Right atrium auricular region (tissue), 2 donors: ENCODE results near the gene PARP1. TPM values are rescaled to one million over a fixed set of nuclear protein-coding genes. Genes with fewer than 3 reads are reported as not detected.
"Not testable (repeated sequence)": the region's sequence is repeated elsewhere in the genome, so short reads cannot be mapped to it uniquely, and the experiment has no call there.

Experiments used
- DNase-seq: peaks from one replicate; pipeline ENCODE4 v3.0.0-alpha.2; 2019; ENCODE audit warnings: low spot score
- H3K27ac ChIP-seq, 2 donors: fragments of 200-600 bp; sonication (generic); 1 replicate in 1 of 2; 2 replicates in 1 of 2; pipeline ENCODE4 v1.5.1; 2016 to 2019
- H3K27me3 ChIP-seq, 2 donors: fragments of 200-600 bp; sonication (generic); one replicate each; pipeline versions ENCODE4 v1.5.1 to v1.6.0; 2017 to 2019
- H3K36me3 ChIP-seq: fragments of 200-600 bp; sonication (generic); one replicate; pipeline ENCODE4 v1.5.1; 2016
- H3K4me1 ChIP-seq, 2 donors: fragments of 200-600 bp; sonication (generic); one replicate each; pipeline versions ENCODE4 v1.5.1 to v1.6.0; 2017 to 2019
- H3K4me3 ChIP-seq, 2 donors: fragments of 200-600 bp; sonication (generic); 1 replicate in 1 of 2; 2 replicates in 1 of 2; pipeline ENCODE4 v1.5.1; 2017 to 2019; ENCODE audit warnings: mild to moderate bottlenecking in 1 of 2, moderate library complexity in 1 of 2
- H3K9me3 ChIP-seq, 2 donors: fragments of 200-600 bp; sonication (generic); one replicate each; pipeline ENCODE4 v1.5.1; 2019
- total RNA-seq, 2 donors: library from RNA; depleted of rRNA; stranded (reverse); fragments of >200 nt; gene quantifications; one replicate each; pipeline ENCODE4 v1.1.0, GENCODE V29; 2016
- TF ChIP-seq, protein P1 (sequence below), 2 donors: fragments of 200-600 bp; sonication (generic); IDR thresholded peaks; one replicate each; pipeline ENCODE4 v1.5.1; 2019; ENCODE audit warnings: antibody characterized with exemption in 2 of 2

PARP1 gene
- total RNA-seq, 2 donors from 2014 or later, result 68.0 to 70.6 TPM

DNA sequence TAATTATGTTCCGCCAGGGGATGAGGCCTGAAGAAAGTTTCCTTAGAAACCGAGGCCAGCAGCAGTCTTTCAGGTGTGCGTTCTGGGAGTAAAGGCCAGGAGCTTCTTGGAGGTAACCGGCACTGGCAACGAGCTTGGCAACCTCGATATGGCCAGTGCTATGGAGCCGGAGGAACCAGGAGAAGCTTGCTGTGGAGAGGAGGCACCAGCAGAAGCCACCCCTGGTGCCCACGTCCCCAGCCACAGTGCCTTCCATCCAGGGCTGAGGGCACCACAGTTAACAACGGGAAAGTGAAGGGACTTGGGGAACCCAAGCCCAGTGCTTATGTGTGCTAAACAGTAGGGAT lies 57.4 kb downstream of the PARP1 start:
- Histone ChIP-seq H3K9me3 (no peaks in the 10 kb centered on the region), H3K27ac (no peak overlapping the region), H3K4me3 (no peak overlapping the region), H3K36me3 (no peaks in the 10 kb centered on the region), H3K27me3 (no peaks in the 10 kb centered on the region), H3K4me1 (peaks cover 0 to 27% of the 10 kb centered on the region in 2 donors)
- TF ChIP-seq, protein P1, sequence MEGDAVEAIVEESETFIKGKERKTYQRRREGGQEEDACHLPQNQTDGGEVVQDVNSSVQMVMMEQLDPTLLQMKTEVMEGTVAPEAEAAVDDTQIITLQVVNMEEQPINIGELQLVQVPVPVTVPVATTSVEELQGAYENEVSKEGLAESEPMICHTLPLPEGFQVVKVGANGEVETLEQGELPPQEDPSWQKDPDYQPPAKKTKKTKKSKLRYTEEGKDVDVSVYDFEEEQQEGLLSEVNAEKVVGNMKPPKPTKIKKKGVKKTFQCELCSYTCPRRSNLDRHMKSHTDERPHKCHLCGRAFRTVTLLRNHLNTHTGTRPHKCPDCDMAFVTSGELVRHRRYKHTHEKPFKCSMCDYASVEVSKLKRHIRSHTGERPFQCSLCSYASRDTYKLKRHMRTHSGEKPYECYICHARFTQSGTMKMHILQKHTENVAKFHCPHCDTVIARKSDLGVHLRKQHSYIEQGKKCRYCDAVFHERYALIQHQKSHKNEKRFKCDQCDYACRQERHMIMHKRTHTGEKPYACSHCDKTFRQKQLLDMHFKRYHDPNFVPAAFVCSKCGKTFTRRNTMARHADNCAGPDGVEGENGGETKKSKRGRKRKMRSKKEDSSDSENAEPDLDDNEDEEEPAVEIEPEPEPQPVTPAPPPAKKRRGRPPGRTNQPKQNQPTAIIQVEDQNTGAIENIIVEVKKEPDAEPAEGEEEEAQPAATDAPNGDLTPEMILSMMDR (IDR thresholded peaks at IDR 0.05), result no peak
- no peak for DNase-seq

DNA sequence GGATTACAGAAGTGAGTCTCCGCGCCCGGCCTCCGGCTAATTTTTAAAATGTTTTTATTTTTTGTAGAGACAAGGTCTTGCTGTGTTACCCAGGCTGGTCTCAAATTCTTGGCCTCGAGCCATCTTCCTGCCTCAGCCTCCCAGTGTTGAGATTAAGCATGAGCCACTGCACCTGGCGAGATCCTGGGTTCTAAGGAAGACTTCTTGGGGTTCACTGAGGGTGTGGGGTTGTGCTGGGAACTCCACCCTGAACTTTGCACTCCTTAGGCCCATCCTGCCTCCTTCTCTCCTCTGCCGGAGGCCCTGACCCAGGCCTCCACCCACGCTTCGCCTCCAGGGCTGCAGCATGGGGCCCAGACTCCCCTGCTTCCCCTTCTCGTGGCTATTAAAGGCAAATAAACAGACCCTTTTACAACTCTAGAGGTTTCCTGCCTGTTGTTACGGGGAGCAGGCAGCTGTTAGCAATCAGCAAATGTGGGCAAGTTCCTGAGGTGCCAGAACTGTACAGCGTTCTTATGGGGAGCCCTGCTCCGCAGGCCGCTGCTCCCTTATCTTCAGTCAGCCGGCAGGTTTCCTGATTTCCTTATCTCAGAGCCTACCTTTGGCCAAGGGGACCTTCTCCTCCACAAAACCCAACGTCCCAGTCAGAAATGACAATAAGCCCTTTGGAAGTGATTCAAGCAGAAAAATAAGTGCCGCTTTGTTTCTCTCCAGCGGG lies 57.9 kb downstream of the PARP1 start:
- Histone ChIP-seq H3K27ac (no peak overlapping the region), H3K4me1 (peaks cover 0 to 24% of the 10 kb centered on the region in 2 donors), H3K9me3 (no peaks in the 10 kb centered on the region), H3K36me3 (no peaks in the 10 kb centered on the region), H3K27me3 (no peaks in the 10 kb centered on the region), H3K4me3 (no peak overlapping the region)
- no peak for DNase-seq
- TF ChIP-seq, protein P1 (IDR thresholded peaks at IDR 0.05), result no peak

DNA sequence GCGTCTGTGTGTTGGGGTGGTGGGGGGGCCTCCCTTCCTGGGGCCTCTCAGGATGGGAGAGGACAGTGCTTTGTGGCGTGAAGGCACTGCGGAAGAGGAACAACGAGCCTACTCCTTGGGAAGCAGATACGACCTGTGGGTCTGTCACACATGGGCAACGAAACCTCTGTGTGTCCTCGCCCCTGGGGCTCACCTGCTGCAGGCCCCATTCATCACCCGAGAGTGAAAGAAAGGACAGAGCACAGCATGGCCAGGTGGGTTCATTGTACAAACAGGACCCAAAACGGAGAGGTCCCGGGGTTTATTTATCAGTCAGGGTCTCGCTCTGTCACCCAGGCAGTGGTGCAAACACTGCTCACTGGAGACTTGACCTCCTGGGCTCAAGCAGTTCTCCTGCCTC lies 58.8 kb downstream of the PARP1 start:
- no peaks in the 10 kb centered on the region for H3K9me3 ChIP-seq
- DNase-seq, result no peak
- TF ChIP-seq, protein P1 (IDR thresholded peaks at IDR 0.05), result no peak
- H3K36me3 ChIP-seq, result no peaks in the 10 kb centered on the region
- no peaks in the 10 kb centered on the region for H3K27me3 ChIP-seq
- H3K4me3 ChIP-seq, result no peak overlapping the region
- no peak overlapping the region for H3K27ac ChIP-seq
- H3K4me1 ChIP-seq, result peaks cover 0 to 15% of the 10 kb centered on the region in 2 donors

DNA sequence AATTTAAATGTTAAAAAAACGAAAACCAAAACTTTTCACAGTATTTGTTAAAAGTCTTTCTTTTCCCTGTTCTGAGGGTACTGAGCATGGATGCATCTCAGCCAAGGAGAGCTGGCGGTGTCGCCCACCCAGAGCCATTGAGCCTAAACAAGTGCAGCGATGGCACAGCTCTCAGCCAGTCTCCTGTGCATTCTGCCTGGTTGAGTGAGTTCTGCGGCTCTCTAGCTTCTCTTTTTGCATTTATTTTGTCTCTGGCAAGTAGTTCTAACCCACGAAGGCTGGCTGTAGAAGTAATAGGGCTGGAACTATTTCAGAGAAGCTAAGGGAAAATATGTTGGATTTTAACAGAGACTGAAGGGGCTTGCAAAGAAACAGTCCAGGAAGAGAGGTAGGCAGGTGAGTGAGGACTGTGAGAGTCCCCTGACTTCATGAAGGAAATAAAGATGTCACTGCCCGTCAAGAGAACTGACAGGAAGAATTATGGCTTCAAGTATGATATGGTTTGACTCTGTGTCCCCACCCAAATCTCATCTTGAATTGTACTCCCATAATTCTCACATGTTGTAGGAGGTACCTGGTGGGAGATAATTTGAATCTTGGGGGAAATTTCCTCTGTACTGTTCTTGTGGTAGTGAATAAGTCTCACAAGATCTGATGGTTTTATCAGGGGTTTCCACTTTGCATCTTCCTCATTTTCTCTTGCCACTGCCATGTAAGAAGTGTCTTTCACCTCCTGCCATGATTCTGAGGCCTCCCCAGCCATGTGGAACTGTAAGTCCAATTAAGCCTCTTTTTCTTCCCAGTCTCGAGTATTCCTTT lies 63.2 kb downstream of the PARP1 start:
- DNase-seq, result no peak
- H3K27ac ChIP-seq, result no peak overlapping the region
- H3K4me1 ChIP-seq, result no peaks in the 10 kb centered on the region
- TF ChIP-seq, protein P1 (IDR thresholded peaks at IDR 0.05), result no peak
- no peak overlapping the region for H3K4me3 ChIP-seq
- no peaks in the 10 kb centered on the region for H3K9me3 ChIP-seq
- H3K36me3 ChIP-seq, result no peaks in the 10 kb centered on the region
- H3K27me3 ChIP-seq, result no peaks in the 10 kb centered on the region

DNA sequence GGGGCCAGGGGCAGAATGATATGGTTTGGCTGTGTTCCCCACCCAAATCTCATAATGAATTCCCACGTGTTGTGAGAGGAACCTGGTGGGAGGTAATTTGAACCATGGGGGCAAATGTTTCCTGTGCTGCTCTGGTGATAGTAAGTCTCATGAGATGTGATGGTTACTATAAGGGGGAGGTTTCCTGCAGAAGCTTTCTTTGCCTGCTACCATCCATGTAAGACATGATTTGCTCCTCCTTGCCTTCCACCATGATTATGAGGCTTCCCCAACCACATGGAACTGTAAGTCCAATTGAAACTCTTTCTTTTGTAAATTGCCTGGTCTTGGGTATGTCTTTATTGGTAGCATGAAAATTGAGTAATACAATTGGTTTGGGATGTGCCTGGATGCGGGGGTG lies 65.2 kb downstream of the PARP1 start:
- Histone ChIP-seq H3K4me1 (no peaks in the 10 kb centered on the region), H3K36me3 (no peaks in the 10 kb centered on the region), H3K27ac (no peak overlapping the region), H3K9me3 (no peaks in the 10 kb centered on the region), H3K27me3 (no peaks in the 10 kb centered on the region), H3K4me3 (no peak overlapping the region)
- no peak for DNase-seq
- TF ChIP-seq, protein P1 (IDR thresholded peaks at IDR 0.05), result no peak

DNA sequence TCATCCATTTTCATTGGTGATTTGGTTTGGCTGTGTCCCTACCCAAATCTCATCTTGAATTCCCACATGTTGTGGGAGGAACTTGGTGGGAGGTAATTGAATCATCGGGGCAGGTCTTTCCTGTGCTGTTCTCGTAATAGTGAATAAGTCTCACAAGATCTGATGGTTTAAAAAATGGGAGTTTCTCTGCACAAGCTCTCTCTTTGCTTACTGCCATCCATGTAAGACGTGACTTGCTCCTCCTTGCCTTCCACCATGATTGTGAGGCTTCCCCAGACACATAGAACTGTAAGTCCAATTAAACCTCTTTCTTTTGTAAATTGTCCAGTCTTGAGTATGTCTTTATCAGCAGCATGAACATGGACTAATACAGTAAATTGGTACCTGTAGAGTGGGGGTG lies 67.8 kb downstream of the PARP1 start:
- not testable (repeated sequence) for H3K9me3 ChIP-seq, DNase-seq, H3K27me3 ChIP-seq, H3K36me3 ChIP-seq, H3K4me3 ChIP-seq, H3K4me1 ChIP-seq, H3K27ac ChIP-seq
